ENCODE data around the gene SPINK9.

Gene SPINK9

DNA sequence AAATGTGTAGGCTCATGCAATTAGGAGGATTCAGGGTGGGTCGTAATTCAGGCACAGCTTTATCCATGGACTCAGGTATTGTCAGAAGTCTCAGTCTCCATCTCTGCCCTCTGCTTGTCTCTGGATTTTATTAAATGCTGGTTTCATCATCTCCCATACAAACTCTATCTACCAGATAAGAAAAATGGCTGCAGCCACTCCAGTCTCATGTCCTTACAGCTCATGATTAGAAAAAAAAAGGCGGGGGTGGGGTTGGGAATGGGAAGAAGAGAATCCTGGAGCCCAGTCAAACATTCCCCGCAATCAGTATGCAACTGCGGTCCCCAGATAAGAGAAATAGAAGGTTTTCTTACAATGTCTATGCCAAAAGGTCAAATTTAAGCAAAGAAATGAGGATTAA lies 40.8 kb downstream of the SPINK9 start:
- Histone ChIP-seq H3K27ac (ENCODE audit: low read depth, low read length) (no peak overlapping the region), H3K27me3 (ENCODE audit: control insufficient read depth, insufficient read depth, low read length) (no peaks in the 10 kb centered on the region), H3K9ac (ENCODE audit: low read length) (no peak overlapping the region), H3K4me1 (ENCODE audit: control insufficient read depth, insufficient read depth, low read length) (no peaks in the 10 kb centered on the region), H3K36me3 (ENCODE audit: control insufficient read depth, insufficient read depth, low read length) (no peaks in the 10 kb centered on the region), H3K4me3 (ENCODE audit: low read length) (no peak overlapping the region)

DNA sequence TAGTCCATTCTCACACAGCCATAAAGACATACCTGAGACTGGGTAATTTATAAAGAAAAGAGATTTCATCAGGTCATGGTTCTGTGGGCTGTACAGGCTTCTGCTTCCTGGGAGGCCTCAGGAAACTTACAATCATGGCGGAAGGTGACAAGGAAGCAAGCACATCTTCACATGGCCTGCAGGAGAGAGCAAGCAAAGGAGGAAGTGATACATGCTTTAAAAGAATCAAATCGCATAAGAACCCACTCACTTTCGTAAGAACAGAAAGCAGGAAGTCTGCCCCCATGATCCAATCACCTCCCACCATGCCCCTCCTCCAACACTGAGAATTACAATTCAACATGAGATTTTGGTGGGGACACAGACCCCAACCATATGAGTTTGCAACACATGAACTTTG lies 43.3 kb downstream of the SPINK9 start:
- H3K4me3 ChIP-seq (ENCODE audit: low read length), result no peak overlapping the region
- no peak overlapping the region for H3K27ac ChIP-seq (ENCODE audit: low read depth, low read length)
- H3K9ac ChIP-seq (ENCODE audit: low read length), result no peak overlapping the region
- peaks cover 6% of the 10 kb centered on the region for H3K4me1 ChIP-seq (ENCODE audit: control insufficient read depth, insufficient read depth, low read length)
- H3K27me3 ChIP-seq (ENCODE audit: control insufficient read depth, insufficient read depth, low read length), result no peaks in the 10 kb centered on the region
- H3K36me3 ChIP-seq (ENCODE audit: control insufficient read depth, insufficient read depth, low read length), result no peaks in the 10 kb centered on the region

- H3K27me3 ChIP-seq (ENCODE audit: control insufficient read depth, insufficient read depth, low read length), result no peaks in the 10 kb centered on the region
- H3K36me3 ChIP-seq (ENCODE audit: control insufficient read depth, insufficient read depth, low read length), result peaks cover 2% of the 10 kb centered on the region
- no peak overlapping the region for H3K4me3 ChIP-seq (ENCODE audit: low read length)
- peaks cover 7% of the 10 kb centered on the region for H3K4me1 ChIP-seq (ENCODE audit: control insufficient read depth, insufficient read depth, low read length)
- H3K27ac ChIP-seq (ENCODE audit: low read depth, low read length), result no peak overlapping the region
- no peak overlapping the region for H3K9ac ChIP-seq (ENCODE audit: low read length)
Observed at GRCh38 chr5:148379340-148379739, 44.0 kb downstream of the SPINK9 start.

- Histone ChIP-seq H3K4me1 (ENCODE audit: control insufficient read depth, insufficient read depth, low read length) (peaks cover 21% of the 10 kb centered on the region), H3K4me3 (ENCODE audit: low read length) (no peak overlapping the region), H3K27me3 (ENCODE audit: control insufficient read depth, insufficient read depth, low read length) (no peaks in the 10 kb centered on the region), H3K9ac (ENCODE audit: low read length) (no peak overlapping the region), H3K27ac (ENCODE audit: low read depth, low read length) (no peak overlapping the region), H3K36me3 (ENCODE audit: control insufficient read depth, insufficient read depth, low read length) (peaks cover 2% of the 10 kb centered on the region)
Observed at GRCh38 chr5:148381906-148382305, 46.5 kb downstream of the SPINK9 start.

DNA sequence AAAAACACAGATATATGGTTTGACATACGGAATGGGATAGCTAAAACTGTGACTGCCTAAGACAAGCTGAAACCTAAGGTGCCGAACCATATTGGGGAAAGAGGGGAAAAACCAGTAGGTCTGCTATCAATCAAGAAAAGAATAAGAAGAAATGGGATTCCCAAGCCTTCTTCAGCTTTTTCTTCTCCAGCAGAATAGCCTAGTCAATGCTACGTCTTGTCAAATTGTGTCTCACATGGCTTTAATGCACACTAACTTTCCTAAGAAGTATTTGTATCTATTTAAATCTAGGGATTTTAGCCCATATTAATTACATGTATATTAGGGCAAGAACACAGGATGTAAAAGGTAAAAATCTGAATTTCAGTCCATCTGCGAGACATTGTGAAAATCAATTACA lies 47.6 kb downstream of the SPINK9 start:
- peak overlapping the region; percentile 87 for H3K4me3 ChIP-seq (ENCODE audit: low read length)
- peak overlapping the region; percentile 80 for H3K9ac ChIP-seq (ENCODE audit: low read length)
- H3K27ac ChIP-seq (ENCODE audit: low read depth, low read length), result peak overlapping the region; percentile 82
- H3K4me1 ChIP-seq (ENCODE audit: control insufficient read depth, insufficient read depth, low read length), result peaks cover 21% of the 10 kb centered on the region
- no peaks in the 10 kb centered on the region for H3K27me3 ChIP-seq (ENCODE audit: control insufficient read depth, insufficient read depth, low read length)
- H3K36me3 ChIP-seq (ENCODE audit: control insufficient read depth, insufficient read depth, low read length), result peaks cover 2% of the 10 kb centered on the region

GRCh38 chr5:148383564-148384379 lies 48.4 kb downstream of the SPINK9 start, which contains the start of gene FBXO38:
FBXO38 (plus strand) TSS chr5:148383958; CDS start chr5:148394777, 10,819 bp downstream.
- peaks cover 21% of the 10 kb centered on the region for H3K4me1 ChIP-seq (ENCODE audit: control insufficient read depth, insufficient read depth, low read length)
- H3K27ac ChIP-seq (ENCODE audit: low read depth, low read length), result peak within 1 kb of the TSS; percentile 82
- peaks cover 2% of the 10 kb centered on the region for H3K36me3 ChIP-seq (ENCODE audit: control insufficient read depth, insufficient read depth, low read length)
- H3K4me3 ChIP-seq (ENCODE audit: low read length), result peak within 1 kb of the TSS; percentile 87
- no peaks in the 10 kb centered on the region for H3K27me3 ChIP-seq (ENCODE audit: control insufficient read depth, insufficient read depth, low read length)
- H3K9ac ChIP-seq (ENCODE audit: low read length), result peak within 1 kb of the TSS; percentile 87

GRCh38 chr5:148384380-148384737 lies 49.0 kb downstream of the SPINK9 start:
- peak overlapping the region; percentile 87 for H3K9ac ChIP-seq (ENCODE audit: low read length)
- peaks cover 21% of the 10 kb centered on the region for H3K4me1 ChIP-seq (ENCODE audit: control insufficient read depth, insufficient read depth, low read length)
- peak overlapping the region; percentile 82 for H3K27ac ChIP-seq (ENCODE audit: low read depth, low read length)

GRCh38 chr5:148385094-148385493 lies 49.7 kb downstream of the SPINK9 start:
- Histone ChIP-seq H3K27me3 (ENCODE audit: control insufficient read depth, insufficient read depth, low read length) (no peaks in the 10 kb centered on the region), H3K4me3 (ENCODE audit: low read length) (peak overlapping the region; percentile 87), H3K27ac (ENCODE audit: low read depth, low read length) (no peak overlapping the region), H3K4me1 (ENCODE audit: control insufficient read depth, insufficient read depth, low read length) (peaks cover 21% of the 10 kb centered on the region), H3K36me3 (ENCODE audit: control insufficient read depth, insufficient read depth, low read length) (peaks cover 2% of the 10 kb centered on the region), H3K9ac (ENCODE audit: low read length) (no peak overlapping the region)

More at GRCh38 chr5:148384380-148384737, 49.0 kb downstream of the SPINK9 start:
- Histone ChIP-seq H3K27me3 (ENCODE audit: control insufficient read depth, insufficient read depth, low read length) (no peaks in the 10 kb centered on the region), H3K36me3 (ENCODE audit: control insufficient read depth, insufficient read depth, low read length) (peaks cover 2% of the 10 kb centered on the region), H3K4me3 (ENCODE audit: low read length) (peak overlapping the region; percentile 87)

DNA sequence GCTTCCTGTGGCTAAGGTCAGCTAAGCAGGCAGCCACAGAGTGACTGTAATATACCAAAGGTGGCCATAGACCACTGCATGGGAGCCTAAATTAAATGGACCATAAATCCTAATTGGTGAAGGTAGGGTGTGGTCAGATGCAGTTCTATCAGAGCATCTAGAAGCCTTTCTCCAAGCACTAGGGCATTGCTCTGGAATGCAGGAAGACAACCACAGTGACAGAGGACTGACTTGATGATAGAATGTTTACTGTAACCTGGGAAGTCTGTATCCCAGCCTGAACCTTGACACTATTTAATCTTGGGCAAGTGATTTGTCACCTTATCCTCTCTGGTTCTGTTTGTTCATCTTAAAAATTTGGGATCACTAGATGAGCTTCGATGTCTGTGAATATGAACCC lies 50.7 kb downstream of the SPINK9 start:
- H3K4me3 ChIP-seq (ENCODE audit: low read length), result no peak overlapping the region
- H3K9ac ChIP-seq (ENCODE audit: low read length), result no peak overlapping the region

GRCh38 chr5:148387325-148387724 lies 52.0 kb downstream of the SPINK9 start:
- no peak overlapping the region for H3K27ac ChIP-seq (ENCODE audit: low read depth, low read length)
- no peak overlapping the region for H3K4me3 ChIP-seq (ENCODE audit: low read length)
- H3K4me1 ChIP-seq (ENCODE audit: control insufficient read depth, insufficient read depth, low read length), result peaks cover 21% of the 10 kb centered on the region
- peaks cover 2% of the 10 kb centered on the region for H3K36me3 ChIP-seq (ENCODE audit: control insufficient read depth, insufficient read depth, low read length)
- H3K27me3 ChIP-seq (ENCODE audit: control insufficient read depth, insufficient read depth, low read length), result no peaks in the 10 kb centered on the region
- H3K9ac ChIP-seq (ENCODE audit: low read length), result no peak overlapping the region

More for the DNA sequence above, 50.7 kb downstream of the SPINK9 start:
- Histone ChIP-seq H3K4me1 (ENCODE audit: control insufficient read depth, insufficient read depth, low read length) (peaks cover 21% of the 10 kb centered on the region), H3K27me3 (ENCODE audit: control insufficient read depth, insufficient read depth, low read length) (no peaks in the 10 kb centered on the region), H3K36me3 (ENCODE audit: control insufficient read depth, insufficient read depth, low read length) (peaks cover 2% of the 10 kb centered on the region), H3K27ac (ENCODE audit: low read depth, low read length) (no peak overlapping the region)

DNA sequence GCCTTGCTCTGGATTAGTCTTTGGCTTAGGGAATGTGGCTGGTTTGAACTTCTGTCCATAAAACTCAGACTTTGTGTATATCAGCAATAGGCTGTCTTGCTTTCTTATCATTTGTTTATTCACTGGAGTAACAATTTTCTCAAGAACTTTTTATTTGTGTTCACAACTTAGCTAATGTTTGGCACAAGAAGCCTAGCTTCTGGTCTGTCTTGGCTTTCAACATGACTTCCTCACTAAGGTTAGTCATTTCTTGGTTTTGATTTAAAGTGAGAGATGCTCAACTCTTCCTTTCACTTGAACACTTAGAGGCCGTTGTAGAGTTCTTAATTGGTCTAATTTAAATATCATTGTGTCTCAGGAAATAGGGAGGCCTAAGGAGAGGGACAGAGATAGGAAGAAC lies 53.3 kb downstream of the SPINK9 start:
- Histone ChIP-seq H3K9ac (ENCODE audit: low read length) (no peak overlapping the region), H3K36me3 (ENCODE audit: control insufficient read depth, insufficient read depth, low read length) (peaks cover 2% of the 10 kb centered on the region), H3K4me1 (ENCODE audit: control insufficient read depth, insufficient read depth, low read length) (peaks cover 15% of the 10 kb centered on the region), H3K27ac (ENCODE audit: low read depth, low read length) (no peak overlapping the region), H3K4me3 (ENCODE audit: low read length) (no peak overlapping the region), H3K27me3 (ENCODE audit: control insufficient read depth, insufficient read depth, low read length) (no peaks in the 10 kb centered on the region)

Data from rectal smooth muscle tissue (tissue), 1 donor.